ENCODE results near the gene CAVIN3. TPM values are rescaled to one million over a fixed set of nuclear protein-coding genes. Genes with fewer than 3 reads are reported as not detected.

CAVIN3 gene
- total and polyA plus RNA-seq, 2 of the 8 experiments (the other 6 are each of a cell fraction or from before 2014, with no cell fraction given) = 17.7 to 26.4 TPM

DNA sequence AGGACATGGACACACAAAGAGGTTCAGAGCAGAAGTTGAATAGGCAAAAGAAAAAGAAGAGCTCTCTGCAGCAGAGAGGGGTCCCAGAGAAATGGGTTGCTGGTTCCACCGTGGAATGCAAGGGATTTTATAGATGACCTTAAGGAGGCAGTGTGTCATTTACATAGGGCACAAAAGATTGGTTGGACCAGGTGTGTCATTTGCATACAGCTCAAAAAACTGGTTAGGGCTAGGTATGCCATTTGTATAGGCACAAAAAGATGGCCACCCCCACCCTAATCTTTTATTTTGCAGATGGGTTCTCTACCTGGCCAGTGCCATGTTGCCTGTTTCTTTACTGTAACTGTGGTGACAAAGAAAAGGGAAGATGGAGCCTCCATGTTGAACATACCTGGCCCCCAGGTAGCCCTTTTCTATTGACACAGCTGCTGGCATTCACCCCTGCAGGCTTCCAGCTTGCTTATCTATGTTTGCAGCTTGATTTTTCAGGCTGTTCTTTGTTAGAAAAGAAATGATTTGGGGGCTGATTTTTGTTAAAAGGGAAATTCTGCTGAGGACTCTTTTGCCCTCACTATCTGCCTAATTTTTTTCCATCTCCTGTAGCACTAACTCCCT lies 3.1 kb upstream of the CAVIN3 start (continued):
- TF ChIP-seq EP300 (IDR thresholded peaks at IDR 0.05; ENCODE audit: borderline replicate concordance in 1 of 2, low read depth in 2 of 2, low read length in 2 of 2) (peak in 1 of 2 experiments; percentile 42; a peak in 1 of 3 replicates), SUZ12 (IDR thresholded peaks at IDR 0.05; ENCODE audit: low read length) (no peak), SIX5 (IDR thresholded peaks at IDR 0.05; ENCODE audit: low read depth, low read length) (no peak), RNF2 (IDR thresholded peaks at IDR 0.05; ENCODE audit: borderline replicate concordance, low read depth, low read length, missing control alignments, poor library complexity, severe bottlenecking) (no peak), CTCF (IDR thresholded peaks at IDR 0.05; ENCODE audit: control extremely low read depth in 1 of 3, insufficient read depth in 1 of 3, low read depth in 1 of 3, low read length in 3 of 3) (peak in 2 of 3 experiments; percentile 4 to 39; a peak in 1 of 4 replicates), EZH2 (IDR thresholded peaks at IDR 0.05; ENCODE audit: low read depth, low read length, severe bottlenecking) (no peak), BCL11A (IDR thresholded peaks at IDR 0.05; ENCODE audit: low read depth in 2 of 2, low read length in 2 of 2) (no peak), RXRA (IDR thresholded peaks at IDR 0.05; ENCODE audit: insufficient read depth, low read depth, low read length) (no peak), PHF8 (conservative IDR thresholded peaks at IDR 0.05; ENCODE audit: low read depth, low read length) (no peak), TCF12 (IDR thresholded peaks at IDR 0.05; ENCODE audit: low read depth, low read length) (peak; percentile 92), TAF7 (optimal IDR thresholded peaks at IDR 0.05; ENCODE audit: borderline replicate concordance, low read depth, low read length) (no peak), TEAD4 (IDR thresholded peaks at IDR 0.05; ENCODE audit: low read depth, low read length) (peak; percentile 78), GABPA (IDR thresholded peaks at IDR 0.05; ENCODE audit: borderline replicate concordance, insufficient read depth, low read length) (no peak)
- TF ChIP-seq, protein P1, sequence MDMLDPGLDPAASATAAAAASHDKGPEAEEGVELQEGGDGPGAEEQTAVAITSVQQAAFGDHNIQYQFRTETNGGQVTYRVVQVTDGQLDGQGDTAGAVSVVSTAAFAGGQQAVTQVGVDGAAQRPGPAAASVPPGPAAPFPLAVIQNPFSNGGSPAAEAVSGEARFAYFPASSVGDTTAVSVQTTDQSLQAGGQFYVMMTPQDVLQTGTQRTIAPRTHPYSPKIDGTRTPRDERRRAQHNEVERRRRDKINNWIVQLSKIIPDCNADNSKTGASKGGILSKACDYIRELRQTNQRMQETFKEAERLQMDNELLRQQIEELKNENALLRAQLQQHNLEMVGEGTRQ (IDR thresholded peaks at IDR 0.05; ENCODE audit: low read length) = no peak

Data from H1 (cell line).